Measurements from ENCODE around the gene CDS2. TPM values are rescaled to one million over a fixed set of nuclear protein-coding genes. Genes with fewer than 3 reads are reported as not detected.

CDS2 gene
- total RNA-seq, 4 donors from 2014 or later, result 31.3 to 49.6 (median 38.4) TPM

DNA sequence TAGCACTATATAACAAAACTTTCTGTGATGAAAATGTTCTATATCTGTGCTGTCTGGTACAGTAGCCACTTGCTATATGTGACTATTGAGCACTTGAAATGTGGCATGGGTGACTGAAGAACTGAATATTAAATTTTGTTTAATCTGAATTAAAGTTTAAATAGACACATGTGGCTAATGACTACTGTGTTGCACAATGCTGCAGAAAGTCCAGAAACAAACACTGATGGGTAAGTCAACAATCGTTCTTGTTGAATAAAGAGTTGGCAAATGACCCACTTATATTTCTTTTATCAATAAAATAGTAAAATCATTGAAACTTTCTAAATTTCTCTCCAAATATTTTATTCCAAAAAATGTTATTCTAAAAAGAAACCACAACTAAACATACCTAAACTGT, 108.2 kb downstream of the CDS2 start:
- TF ChIP-seq, protein P1, sequence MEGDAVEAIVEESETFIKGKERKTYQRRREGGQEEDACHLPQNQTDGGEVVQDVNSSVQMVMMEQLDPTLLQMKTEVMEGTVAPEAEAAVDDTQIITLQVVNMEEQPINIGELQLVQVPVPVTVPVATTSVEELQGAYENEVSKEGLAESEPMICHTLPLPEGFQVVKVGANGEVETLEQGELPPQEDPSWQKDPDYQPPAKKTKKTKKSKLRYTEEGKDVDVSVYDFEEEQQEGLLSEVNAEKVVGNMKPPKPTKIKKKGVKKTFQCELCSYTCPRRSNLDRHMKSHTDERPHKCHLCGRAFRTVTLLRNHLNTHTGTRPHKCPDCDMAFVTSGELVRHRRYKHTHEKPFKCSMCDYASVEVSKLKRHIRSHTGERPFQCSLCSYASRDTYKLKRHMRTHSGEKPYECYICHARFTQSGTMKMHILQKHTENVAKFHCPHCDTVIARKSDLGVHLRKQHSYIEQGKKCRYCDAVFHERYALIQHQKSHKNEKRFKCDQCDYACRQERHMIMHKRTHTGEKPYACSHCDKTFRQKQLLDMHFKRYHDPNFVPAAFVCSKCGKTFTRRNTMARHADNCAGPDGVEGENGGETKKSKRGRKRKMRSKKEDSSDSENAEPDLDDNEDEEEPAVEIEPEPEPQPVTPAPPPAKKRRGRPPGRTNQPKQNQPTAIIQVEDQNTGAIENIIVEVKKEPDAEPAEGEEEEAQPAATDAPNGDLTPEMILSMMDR (IDR thresholded peaks at IDR 0.05; ENCODE audit: low read depth), result no peak

Small RNA genes lying within 50 kb of the gene (small RNA-seq; reads per million reads assigned to genes)
- gene RF00019 (0.49 reads per million), gene RF00568 (not detected), gene RNA5SP474 (not detected)

Other genes starting within 250 kb of the CDS2 start
- 10 to 100 TPM in 3 of 4 donors, 1 to 10 TPM in 1; 9.6 to 17.0 (median 13.5) TPM for gene SLC23A2, start 125.5 kb upstream of the CDS2 start, total RNA-seq
- gene TMEM230, start 13.9 kb upstream of the CDS2 start, total RNA-seq, result 100 to 1,000 TPM in 2 of 4 donors, 10 to 100 TPM in 2; 94.0 to 214 (median 125) TPM
- 10 to 100 TPM; 26.6 to 51.7 (median 30.7) TPM for gene PCNA, start 7.0 kb upstream of the CDS2 start, total RNA-seq
- gene PROKR2, start 189.9 kb downstream of the CDS2 start, total RNA-seq, result not detected

Measured in subcutaneous adipose tissue (tissue), 4 donors.